ENCODE measurements around the gene SFI1.
"Not testable (repeated sequence)": the region's sequence is repeated elsewhere in the genome, so short reads cannot be mapped to it uniquely, and the experiment has no call there.

The SFI1 gene

GRCh38 chr22:31556627-31557203, 60.4 kb downstream of the SFI1 start:
- DNase-seq, result no peak

DNA sequence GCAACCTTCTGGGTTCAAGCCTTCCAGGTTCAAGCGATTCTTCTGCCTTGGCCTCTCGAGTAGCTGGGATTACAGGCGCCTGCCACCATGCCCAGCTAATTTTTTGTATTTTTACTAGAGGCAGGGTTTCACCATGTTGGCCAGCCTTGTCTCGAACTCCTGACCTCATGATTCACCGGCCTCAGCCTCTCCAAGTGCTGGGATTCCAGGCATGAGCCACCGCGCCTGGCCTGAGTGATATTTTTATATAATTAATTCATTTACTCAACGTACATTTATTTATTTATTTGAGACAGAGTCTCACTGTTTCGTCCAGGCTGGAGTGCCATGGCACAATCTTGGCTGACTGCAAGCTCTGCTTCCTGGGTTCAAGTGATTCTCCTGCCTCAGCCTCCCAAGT, 62.2 kb downstream of the SFI1 start:
- not testable (repeated sequence) for DNase-seq

- peak; percentile 69 for DNase-seq
Observed at GRCh38 chr22:31561238-31561887, 65.0 kb downstream of the SFI1 start.

- no peak for DNase-seq
Observed at GRCh38 chr22:31561970-31562369, 65.6 kb downstream of the SFI1 start.

GRCh38 chr22:31566484-31566883, 70.1 kb downstream of the SFI1 start:
- DNase-seq, result no peak

DNA sequence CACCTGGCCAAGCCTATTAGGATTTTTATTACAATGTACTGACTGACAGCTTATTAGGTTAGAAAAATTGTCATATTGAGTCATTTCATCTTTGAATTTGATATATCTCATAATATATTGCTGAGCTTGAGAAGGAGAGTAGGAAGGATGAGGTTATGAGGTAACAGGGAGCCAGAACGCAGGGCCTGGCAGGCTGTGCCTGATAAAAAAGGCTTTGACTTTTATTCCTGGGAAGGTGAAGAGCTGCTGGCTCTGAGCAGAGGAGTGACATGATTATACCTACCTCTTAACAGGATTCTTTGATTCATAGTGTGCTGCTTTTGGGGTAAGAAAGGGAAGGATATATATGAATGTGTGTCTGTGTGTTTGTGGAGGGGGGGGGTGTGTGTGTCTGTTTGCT, 70.9 kb downstream of the SFI1 start:
- DNase-seq, result no peak

DNA sequence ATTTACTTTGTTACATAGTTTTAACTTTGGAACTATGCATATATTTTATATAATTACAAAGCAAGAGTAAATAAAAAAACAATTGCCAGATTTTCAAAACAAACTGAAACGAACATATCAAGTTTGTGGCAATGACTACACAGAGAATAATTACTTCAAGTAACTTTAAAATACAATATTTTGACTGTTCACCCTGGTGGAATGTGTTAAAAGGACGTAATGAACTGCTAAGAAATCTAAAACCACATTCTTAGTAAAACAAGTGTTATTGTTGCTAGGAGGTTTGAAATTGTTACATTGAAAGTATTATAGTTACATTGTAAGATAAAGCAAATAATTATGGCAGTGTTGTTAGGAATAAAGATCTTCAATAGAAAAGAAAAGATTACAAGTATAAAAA, 71.4 kb downstream of the SFI1 start:
- DNase-seq, result no peak

- no peak for DNase-seq
Observed at GRCh38 chr22:31569126-31569525, 72.8 kb downstream of the SFI1 start.

GRCh38 chr22:31572939-31573338, 76.6 kb downstream of the SFI1 start:
- no peak for DNase-seq

DNA sequence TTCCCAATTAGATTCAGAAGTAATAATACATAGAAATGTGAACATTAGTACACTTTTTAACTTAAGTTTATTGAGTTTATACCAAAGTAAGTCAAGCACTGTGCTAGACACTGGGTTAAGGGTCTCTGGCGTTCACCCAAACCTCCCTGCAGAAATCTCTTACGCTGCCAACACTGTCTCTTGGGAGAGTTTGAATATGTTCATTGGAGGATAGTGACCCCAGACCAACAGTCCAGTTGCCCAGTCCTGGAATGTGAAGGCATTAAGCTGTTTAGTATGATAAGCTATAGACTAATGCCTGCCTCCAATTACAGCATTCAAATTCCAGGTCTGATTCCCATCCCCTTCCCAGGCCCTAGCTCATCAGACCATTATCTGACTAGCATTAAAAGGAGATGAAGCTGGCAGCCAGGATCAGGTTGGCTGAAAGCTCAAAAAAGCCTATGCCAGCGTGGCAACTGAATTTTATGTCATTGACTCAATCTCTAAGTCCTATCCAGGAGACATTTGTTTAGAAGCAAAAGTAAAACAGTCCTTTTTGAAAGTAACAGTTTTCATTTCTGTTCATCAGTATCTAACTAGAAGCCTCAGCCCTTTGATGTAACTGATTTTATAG, 77.8 kb downstream of the SFI1 start:
- DNase-seq, result no peak

- DNase-seq, result no peak
Observed at GRCh38 chr22:31575190-31575589, 78.9 kb downstream of the SFI1 start.

DNA sequence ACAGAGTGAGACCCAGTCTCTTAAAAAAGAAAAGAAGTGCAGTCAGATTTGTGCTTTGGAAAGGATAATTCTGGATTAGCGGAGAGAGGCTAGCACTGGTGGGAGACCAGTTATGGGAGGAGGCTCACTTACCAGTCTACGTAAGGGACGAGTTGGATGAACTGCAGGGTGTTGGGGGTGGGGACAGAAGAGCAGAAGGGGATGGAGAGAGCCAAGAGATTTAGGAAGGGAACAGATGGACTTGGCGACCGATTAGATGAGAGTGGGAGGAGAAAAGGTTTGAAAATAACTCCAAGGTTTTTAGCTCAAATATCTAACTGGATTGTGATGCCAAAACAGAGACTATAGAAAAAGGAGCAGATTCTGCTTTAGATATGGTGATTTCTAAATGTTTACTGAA, 81.4 kb downstream of the SFI1 start:
- DNase-seq, result no peak

DNA sequence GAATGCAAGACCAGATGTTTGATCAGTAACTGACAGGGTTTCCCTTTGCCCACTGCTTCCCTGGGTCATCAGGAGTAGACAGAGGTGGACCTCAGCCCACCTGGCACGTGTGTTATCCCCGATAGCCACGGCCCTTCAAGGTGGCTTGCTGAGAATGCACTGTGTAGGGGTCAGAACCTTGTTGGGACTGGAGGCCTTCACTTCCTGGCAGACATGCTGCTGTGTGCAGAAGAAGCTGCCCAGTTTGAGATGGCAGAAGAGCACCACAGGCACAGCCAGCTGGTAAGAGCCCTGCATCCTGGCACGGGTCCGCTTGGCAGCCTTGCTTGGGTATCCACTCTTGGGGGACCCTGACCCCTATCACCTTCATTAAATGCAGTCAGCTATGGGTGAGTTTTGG, 81.8 kb downstream of the SFI1 start:
- DNase-seq, result no peak

- DNase-seq, result no peak
Observed at GRCh38 chr22:31579835-31580242, 83.5 kb downstream of the SFI1 start.

DNA sequence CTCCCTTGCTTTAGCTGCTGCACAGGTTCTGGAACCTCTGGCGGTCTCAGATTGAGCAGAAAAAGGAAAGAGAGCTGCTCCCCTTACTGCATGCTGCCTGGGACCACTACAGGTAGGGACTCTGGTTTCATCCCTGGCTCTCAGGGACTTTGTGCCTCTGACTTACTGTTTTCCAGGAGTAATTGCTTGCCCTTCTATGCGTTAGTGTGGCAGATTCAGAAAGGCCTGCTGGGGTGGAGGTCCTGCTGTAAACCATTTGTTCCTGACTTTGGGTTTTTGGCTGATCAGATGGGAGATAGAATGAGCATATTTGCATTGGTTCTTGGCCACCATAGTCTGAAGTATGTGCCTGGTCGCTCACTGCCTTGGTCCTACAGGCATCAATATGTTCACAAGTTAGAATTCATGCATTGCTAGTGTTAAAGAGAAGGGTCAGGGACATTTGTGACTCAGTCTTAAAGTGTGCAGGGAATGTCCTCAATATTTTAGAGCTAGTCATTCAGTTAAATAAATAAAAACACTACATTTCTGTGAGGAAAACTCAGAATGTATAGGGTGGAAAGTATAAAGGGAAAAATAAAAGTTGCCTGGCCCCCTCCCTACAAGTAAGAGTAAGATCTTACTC, 87.6 kb downstream of the SFI1 start:
- no peak for DNase-seq

DNA sequence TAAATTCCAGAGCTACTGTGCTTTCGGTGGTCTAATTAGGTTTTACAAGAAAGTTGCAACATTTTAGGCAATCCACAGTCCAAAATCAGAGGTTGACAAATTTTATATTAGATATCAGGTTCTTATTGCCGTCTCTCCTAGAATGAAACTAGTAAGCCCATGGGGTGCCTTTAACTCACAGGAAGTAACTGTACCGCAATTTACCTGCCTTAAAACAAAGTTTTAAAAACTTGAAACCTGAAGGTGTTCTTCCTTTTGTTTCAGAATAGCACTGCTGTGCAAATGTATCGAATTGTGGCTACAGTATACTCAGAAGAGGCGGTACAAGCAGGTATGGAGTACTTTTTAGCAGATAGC, 88.4 kb downstream of the SFI1 start:
- no peak for DNase-seq

GRCh38 chr22:31585161-31585859, 89.0 kb downstream of the SFI1 start:
- DNase-seq, result peak; percentile 61

- DNase-seq, result no peak
Observed at GRCh38 chr22:31586137-31586920, 90.0 kb downstream of the SFI1 start.

DNA sequence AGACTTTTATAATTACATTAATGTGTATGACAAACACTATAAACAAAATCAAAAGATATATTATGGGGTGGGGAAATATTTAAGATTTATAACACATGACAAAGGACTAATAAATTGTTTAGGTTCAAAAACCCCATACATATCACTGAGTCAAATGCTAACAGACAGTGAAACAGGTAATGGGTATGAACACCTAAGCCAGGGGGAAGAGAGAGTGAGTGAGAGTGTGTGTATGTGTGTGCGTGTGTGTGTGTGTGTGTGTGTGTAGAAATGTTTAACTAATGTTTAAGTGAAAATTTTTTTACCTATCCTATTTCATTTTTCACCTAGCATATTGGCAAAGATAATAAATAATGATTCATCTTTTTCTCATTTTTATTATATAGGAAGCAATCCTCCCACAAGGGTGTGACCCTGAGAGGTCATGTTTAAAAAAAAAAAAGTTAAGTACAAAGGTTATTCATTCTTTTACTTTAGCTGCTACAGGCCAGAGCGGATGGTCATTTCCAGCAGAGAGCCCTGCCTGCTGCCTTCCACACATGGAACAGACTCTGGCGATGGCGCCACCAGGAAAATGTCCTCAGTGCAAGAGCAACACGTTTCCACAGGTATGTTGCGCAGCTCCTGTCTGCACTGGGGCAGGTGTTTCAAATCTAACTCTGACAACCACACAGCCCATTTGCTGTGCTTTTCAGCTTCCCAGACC, 92.8 kb downstream of the SFI1 start:
- DNase-seq, result no peak

GRCh38 chr22:31590161-31590560, 93.8 kb downstream of the SFI1 start:
- not testable (repeated sequence) for DNase-seq

DNA sequence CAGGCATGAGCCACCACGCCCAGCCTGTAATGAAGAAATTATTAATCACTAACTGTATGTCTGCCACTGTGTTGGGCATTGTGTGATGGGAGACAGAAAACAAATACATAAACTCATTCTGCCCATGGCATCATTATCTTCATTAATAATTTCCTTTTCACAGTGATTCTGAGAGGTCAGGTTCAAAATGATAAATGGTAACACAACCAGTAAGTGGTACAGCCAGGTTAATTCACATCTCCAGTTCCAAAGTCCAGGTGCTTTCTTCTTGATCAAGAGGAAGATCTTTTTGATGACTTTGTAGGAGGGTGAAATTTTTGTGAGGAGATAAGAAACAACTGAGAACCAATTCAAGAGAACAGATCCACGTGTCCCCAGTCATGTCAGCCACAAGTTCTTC, 98.9 kb downstream of the SFI1 start:
- DNase-seq, result no peak

All from activated CD8-positive, alpha-beta memory T cell treated with anti-CD3 and anti-CD28 coated beads, Interleukin-2, amount 50 U/mL, for 48 hours (primary cell).